Activated CD4-positive, alpha-beta T cell treated with anti-CD3 and anti-CD28 coated beads, Interleukin-2, amount 10 ng/mL, durations not matched to agents 24 days and 14 days (primary cell): Measurements from ENCODE around the gene ZFYVE19. TPM values are rescaled to one million over a fixed set of nuclear protein-coding genes. Genes with fewer than 3 reads are reported as not detected.
A peak's percentile ranks its signal among the peaks of the same experiment; 100 is the strongest.

Source experiments
- DNase-seq: peaks from one replicate; pipeline ENCODE4 v3.0.0; 2022
- H3K27ac Mint-ChIP-seq: one replicate; pipeline ENCODE4 v1.8.0; 2022; ENCODE audit warnings: mild to moderate bottlenecking, mixed read lengths
- H3K27me3 Mint-ChIP-seq: one replicate; pipeline ENCODE4 v1.8.0; 2022; ENCODE audit warnings: mixed read lengths
- H3K36me3 Mint-ChIP-seq: one replicate; pipeline ENCODE4 v1.8.0; 2022; ENCODE audit warnings: low read depth, mild to moderate bottlenecking, mixed read lengths
- H3K4me1 Mint-ChIP-seq: one replicate; pipeline ENCODE4 v1.8.0; 2021; ENCODE audit warnings: mixed read lengths
- H3K4me3 Mint-ChIP-seq: one replicate; pipeline ENCODE4 v1.8.0; 2022; ENCODE audit warnings: mild to moderate bottlenecking, moderate library complexity, mixed read lengths
- H3K9me3 Mint-ChIP-seq: one replicate; pipeline ENCODE4 v1.8.0; 2021; ENCODE audit warnings: mixed read lengths
- intact Hi-C: fragments of 100-400 bp; cut with micrococcal nuclease; formaldehyde crosslinking; loops from one replicate; pipeline ENCODE4 v1.15.1; 2023
- total RNA-seq: library from RNA; stranded (reverse); gene quantifications from 2 replicates; pipeline ENCODE4 v1.2.3, GENCODE V29; 2022

ZFYVE19 gene
- total RNA-seq, 1 donor from 2014 or later, result 35.6 TPM

DNA sequence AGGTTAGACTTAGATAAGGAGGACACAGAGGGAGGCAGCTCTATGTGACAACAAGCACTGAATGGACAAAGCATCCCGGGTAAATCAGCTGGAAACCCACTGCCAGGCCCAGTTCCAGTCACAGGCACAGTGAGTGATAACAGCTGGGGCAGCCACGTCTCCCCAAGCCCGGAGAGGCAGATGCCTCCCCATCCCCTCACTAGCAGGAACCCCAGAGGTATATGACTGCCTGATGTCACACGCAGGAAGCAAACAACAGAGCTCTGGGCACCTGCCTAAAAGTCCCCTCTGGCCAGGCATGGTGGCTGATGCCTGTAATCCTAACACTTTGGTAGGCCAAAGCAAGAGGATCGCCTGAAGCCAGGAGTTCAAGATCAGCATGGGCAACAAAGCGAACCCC, 18.9 kb upstream of the ZFYVE19 start:
- H3K36me3 Mint-ChIP-seq, result peaks cover 7% of the 10 kb centered on the region
- intact Hi-C loops, result loop anchor here (2.0 kb wide), 1 partner anchor 19 kb away; the partner anchor contains the start of genes DNAJC17 and ZFYVE19
- DNase-seq, result no peak
- H3K27ac Mint-ChIP-seq, result peak overlapping the region; percentile 55
- no peaks in the 10 kb centered on the region for H3K9me3 Mint-ChIP-seq
- H3K4me1 Mint-ChIP-seq, result peaks cover 25% of the 10 kb centered on the region
- no peak overlapping the region for H3K4me3 Mint-ChIP-seq
- no peaks in the 10 kb centered on the region for H3K27me3 Mint-ChIP-seq

DNA sequence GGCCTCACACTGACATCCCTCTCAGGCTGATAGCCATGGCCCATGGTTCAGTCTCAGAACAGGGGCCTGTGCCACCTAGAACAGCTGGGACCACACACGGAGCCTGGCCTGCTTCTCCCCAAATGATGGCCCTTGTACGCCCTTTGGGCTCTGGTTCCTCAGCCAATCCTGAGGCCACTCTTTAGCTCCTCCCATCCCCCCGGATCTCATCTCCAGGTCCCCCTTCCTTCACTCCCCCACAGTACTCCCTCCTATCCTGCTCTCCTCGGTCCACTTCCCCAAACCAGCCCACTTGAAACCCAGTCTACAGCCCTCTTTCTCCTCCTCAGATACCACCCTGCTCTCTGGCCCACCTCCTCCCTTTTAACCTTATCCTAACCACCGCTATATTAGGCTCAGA, 17.8 kb upstream of the ZFYVE19 start:
- Mint-ChIP-seq H3K27me3 (no peaks in the 10 kb centered on the region), H3K27ac (peak overlapping the region; percentile 32), H3K9me3 (no peaks in the 10 kb centered on the region), H3K4me1 (peaks cover 31% of the 10 kb centered on the region), H3K4me3 (no peak overlapping the region), H3K36me3 (peaks cover 15% of the 10 kb centered on the region)
- intact Hi-C loops, result no loop called here
- DNase-seq, result no peak

DNA sequence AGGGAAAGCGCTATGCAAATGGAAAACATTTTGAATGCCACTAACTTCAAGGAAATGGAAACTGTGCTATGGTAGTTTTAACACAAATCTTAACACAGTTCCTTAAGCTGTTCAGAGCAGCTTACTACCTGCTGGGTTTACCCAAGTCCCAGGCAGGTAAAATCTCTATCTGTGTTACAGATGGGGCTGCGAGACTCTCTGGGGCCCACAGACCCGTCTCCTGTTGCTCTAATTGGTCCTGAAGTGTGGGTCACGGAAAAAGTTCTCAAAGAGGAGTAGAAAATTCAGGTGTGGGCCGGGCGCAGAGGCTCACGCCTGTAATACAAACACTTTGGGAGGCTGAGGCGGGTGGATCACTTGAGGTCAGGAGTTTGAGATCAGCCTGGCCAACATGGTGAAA, 16.9 kb upstream of the ZFYVE19 start:
- DNase-seq, result no peak
- Mint-ChIP-seq H3K9me3 (no peaks in the 10 kb centered on the region), H3K27me3 (no peaks in the 10 kb centered on the region), H3K4me1 (peaks cover 31% of the 10 kb centered on the region), H3K27ac (no peak overlapping the region), H3K36me3 (peaks cover 12% of the 10 kb centered on the region), H3K4me3 (no peak overlapping the region)
- intact Hi-C loops, result no loop called here

DNA sequence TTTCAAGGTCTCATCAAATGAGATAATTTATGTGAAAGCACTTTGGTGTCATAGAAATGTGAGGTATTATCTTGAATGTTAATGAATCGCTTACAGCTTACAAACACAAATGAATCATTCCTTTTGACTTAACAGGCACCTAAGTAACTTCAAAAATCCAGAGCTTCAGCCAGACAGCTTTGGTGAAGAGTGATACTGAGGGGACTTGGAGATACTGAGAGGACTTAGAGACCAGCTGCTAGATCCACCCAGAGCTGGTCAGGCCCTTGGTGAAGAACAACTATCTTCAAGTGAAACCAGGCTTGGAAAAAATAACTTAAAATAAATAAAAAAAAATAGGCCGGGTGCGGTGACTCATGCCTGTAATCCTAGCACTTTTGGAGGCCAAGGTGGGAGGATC, 16.2 kb upstream of the ZFYVE19 start:
- Mint-ChIP-seq H3K27me3 (no peaks in the 10 kb centered on the region), H3K9me3 (no peaks in the 10 kb centered on the region), H3K4me3 (no peak overlapping the region), H3K27ac (no peak overlapping the region), H3K4me1 (peaks cover 29% of the 10 kb centered on the region), H3K36me3 (peaks cover 12% of the 10 kb centered on the region)
- no peak for DNase-seq
- intact Hi-C loops, result no loop called here

DNA sequence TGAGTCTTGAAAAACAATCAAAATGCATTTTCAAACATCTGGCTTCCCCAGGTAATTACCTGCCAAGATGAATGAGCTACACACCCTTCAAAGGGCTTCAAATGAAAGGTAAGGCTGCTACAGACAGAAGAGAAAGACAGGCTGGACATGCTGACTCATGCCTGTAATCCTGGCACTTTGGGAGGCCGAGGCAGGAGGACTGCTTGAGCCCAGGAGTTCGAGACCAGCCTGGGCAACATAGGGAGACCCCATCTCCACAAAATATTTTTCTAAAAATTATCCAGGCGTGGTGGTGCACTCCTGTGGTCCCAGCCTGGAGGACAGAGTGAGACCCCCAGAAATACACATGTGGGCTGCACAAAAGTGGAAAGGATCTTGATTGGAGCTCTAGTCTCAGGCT, 14.5 kb upstream of the ZFYVE19 start:
- no peaks in the 10 kb centered on the region for H3K27me3 Mint-ChIP-seq
- peaks cover 25% of the 10 kb centered on the region for H3K4me1 Mint-ChIP-seq
- no peak overlapping the region for H3K27ac Mint-ChIP-seq
- intact Hi-C loops, result no loop called here
- no peak for DNase-seq
- H3K36me3 Mint-ChIP-seq, result peaks cover 12% of the 10 kb centered on the region
- H3K9me3 Mint-ChIP-seq, result no peaks in the 10 kb centered on the region
- H3K4me3 Mint-ChIP-seq, result no peak overlapping the region

DNA sequence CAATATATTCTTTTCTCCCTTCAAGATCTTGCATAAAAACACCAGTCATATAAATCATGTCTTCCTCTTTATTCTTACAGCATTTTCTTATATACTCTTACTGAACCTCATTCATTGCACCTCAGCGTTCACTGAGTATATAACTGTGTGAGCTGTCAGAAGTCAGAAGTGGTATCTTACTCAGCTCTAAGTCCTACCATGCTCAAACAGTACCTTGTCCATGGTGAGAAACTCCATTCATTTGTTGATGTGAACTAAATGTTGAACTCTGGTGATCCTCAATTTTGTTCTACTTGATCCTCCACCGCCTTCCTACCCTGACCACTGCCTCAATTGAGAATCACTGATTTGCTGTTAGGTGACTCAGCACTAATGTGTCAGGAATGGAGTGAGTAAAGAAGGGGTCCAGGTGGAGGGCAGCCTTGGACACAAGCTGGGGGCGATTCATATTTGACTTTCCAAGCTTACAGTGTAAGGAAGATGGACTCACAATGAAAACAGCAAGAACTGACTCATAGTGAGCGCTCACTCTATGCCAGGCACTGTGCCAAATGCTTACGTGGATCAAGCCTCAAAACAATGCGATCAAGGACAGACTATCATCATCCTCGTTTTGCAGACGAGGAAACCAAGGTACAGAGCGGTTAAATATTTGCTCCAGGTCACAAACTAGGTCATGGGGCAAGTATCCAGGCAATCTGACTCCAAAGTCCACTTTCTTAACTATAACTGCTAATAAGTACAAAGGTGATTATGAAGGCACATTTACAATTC, 13.5 kb upstream of the ZFYVE19 start:
- H3K27me3 Mint-ChIP-seq, result no peaks in the 10 kb centered on the region
- H3K36me3 Mint-ChIP-seq, result peaks cover 20% of the 10 kb centered on the region
- H3K27ac Mint-ChIP-seq, result peak overlapping the region; percentile 4
- DNase-seq, result no peak
- H3K9me3 Mint-ChIP-seq, result no peaks in the 10 kb centered on the region
- H3K4me1 Mint-ChIP-seq, result peaks cover 21% of the 10 kb centered on the region
- H3K4me3 Mint-ChIP-seq, result no peak overlapping the region
- intact Hi-C loops, result no loop called here

DNA sequence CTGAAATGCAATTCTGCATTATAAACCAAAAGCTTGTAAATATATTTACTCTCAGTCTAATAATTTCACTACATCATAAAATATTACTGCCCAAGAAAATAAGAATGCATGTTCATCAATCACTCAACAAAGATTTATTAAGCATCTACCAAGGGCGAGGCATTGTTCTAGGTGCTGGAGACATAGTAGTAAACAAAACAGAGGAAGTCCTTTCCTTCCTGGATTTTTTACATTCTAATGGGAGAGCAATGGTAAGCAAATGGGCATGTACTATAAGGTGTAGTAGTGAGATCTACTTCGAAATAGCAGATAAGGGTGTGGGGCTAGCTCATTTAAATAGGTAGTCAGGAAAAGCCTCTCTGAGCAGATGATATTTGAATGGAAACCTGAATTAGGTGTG, 10.8 kb upstream of the ZFYVE19 start:
- intact Hi-C loops, result no loop called here
- no peak overlapping the region for H3K4me3 Mint-ChIP-seq
- no peaks in the 10 kb centered on the region for H3K27me3 Mint-ChIP-seq
- no peak overlapping the region for H3K27ac Mint-ChIP-seq
- peaks cover 30% of the 10 kb centered on the region for H3K36me3 Mint-ChIP-seq
- peaks cover 17% of the 10 kb centered on the region for H3K4me1 Mint-ChIP-seq
- no peaks in the 10 kb centered on the region for H3K9me3 Mint-ChIP-seq
- no peak for DNase-seq

DNA sequence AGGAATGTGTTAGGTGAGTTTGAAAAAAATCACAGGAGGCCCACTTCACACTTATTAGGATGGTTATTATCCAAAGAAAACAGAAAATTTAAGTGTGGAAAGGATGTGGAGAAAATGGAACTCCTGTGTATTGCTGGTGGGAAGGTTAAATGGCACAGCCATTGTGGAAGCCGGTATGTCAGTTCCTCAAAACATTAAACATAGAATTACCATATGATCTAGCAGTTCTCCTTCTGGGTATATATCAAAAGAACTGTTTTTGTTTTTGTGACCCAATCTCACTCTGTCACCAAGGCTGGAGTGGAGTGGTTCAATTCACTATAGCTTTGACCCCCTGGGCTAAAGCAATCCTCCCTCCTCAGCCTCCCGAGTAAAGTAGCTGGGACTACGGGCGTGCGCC, 10.4 kb upstream of the ZFYVE19 start:
- Mint-ChIP-seq H3K27ac (no peak overlapping the region), H3K36me3 (peaks cover 32% of the 10 kb centered on the region), H3K4me1 (peaks cover 17% of the 10 kb centered on the region), H3K4me3 (no peak overlapping the region), H3K27me3 (no peaks in the 10 kb centered on the region), H3K9me3 (no peaks in the 10 kb centered on the region)
- DNase-seq, result no peak
- intact Hi-C loops, result no loop called here

DNA sequence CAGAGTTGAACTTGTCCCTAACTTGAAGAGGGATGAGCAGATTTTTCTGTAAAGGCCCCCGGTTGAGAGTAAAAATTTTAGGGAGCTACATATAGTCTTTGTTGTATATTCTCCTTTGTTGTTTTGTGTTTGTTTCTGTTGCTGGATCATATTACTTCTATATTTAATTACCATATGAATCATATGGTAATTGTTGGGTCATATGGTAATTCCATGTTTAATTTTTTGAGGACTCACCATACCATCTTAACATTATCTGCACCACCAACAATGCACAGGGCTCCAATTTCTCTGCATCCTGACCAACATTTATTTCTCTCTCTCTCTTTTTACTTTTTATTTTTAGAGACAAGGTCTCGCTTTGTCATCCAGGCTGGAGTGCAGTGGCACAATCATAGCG, 7.4 kb upstream of the ZFYVE19 start:
- H3K27ac Mint-ChIP-seq, result no peak overlapping the region
- peaks cover 12% of the 10 kb centered on the region for H3K4me1 Mint-ChIP-seq
- DNase-seq, result no peak
- H3K9me3 Mint-ChIP-seq, result no peaks in the 10 kb centered on the region
- intact Hi-C loops, result no loop called here
- no peaks in the 10 kb centered on the region for H3K27me3 Mint-ChIP-seq
- H3K36me3 Mint-ChIP-seq, result peaks cover 27% of the 10 kb centered on the region
- no peak overlapping the region for H3K4me3 Mint-ChIP-seq

DNA sequence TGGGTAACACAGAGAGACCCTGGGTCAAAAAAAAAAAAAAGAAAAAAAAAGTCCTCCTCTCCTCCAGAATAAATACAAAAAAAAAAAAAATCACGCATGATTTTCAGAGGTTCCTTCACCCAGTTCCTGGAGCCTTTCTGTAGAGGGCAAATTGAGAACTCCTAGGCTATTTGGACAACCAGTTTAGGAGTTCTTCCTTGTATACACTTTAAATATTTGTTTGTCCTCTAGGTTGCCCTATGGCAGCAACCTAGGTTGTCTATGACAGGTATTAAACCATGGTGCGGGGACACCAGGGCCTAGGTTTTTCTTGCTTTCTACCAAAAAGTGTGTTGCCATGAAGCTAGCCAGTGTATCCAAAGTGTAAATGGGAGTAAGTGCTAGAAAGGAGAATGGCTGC, 3.8 kb upstream of the ZFYVE19 start:
- peaks cover 29% of the 10 kb centered on the region for H3K36me3 Mint-ChIP-seq
- H3K4me3 Mint-ChIP-seq, result no peak overlapping the region
- H3K4me1 Mint-ChIP-seq, result peaks cover 14% of the 10 kb centered on the region
- no peak for DNase-seq
- no peaks in the 10 kb centered on the region for H3K9me3 Mint-ChIP-seq
- intact Hi-C loops, result no loop called here
- H3K27me3 Mint-ChIP-seq, result no peaks in the 10 kb centered on the region
- H3K27ac Mint-ChIP-seq, result no peak overlapping the region

DNA sequence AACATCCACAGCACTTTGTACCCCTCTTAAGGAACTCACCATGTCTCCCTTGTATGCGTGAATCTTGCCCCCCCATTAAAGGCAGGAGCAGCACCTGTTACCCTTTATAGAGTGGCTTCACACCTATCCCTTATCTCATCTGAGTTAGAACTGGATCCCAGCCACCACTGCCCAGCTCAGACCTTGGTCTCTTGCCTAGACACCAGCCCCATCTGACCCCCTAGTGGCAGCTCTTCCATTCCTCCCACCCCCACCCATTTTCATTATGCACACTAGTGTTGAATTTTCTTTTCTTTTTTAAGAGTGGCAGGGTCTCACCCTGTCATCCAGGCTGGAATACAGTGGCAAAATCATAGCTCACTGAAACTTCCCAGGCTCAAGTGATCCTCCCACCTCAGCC, 3.2 kb upstream of the ZFYVE19 start:
- Mint-ChIP-seq H3K27ac (no peak overlapping the region), H3K4me1 (peaks cover 16% of the 10 kb centered on the region), H3K27me3 (no peaks in the 10 kb centered on the region), H3K36me3 (peaks cover 23% of the 10 kb centered on the region), H3K4me3 (no peak overlapping the region), H3K9me3 (no peaks in the 10 kb centered on the region)
- DNase-seq, result no peak
- intact Hi-C loops, result no loop called here

DNA sequence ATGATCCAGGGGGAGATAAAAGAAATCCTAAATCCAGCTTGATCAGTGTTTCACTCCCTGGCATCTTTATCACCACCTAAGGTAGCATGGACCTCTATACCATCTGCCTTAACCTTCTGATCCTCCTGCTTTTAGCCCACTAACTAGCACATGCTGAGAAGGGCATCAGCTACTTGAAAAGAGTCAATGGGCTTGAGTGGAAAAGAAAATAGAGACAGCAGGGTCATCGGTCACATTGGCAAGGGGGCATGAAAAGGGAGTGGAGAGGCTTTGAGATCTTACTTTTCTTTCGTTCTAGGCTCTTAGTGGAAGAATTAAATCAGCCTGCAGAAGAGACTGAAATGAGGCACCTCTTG, 239 bp upstream of the ZFYVE19 start:
- peaks cover 16% of the 10 kb centered on the region for H3K4me1 Mint-ChIP-seq
- intact Hi-C loops, result loop anchor here (1.0 to 2.0 kb wide), 7 partner anchors 20 to 310 kb away; partner anchors contain the start of genes INO80, KNL1, RMDN3 and RPUSD2
- peak overlapping the region; percentile 93 for H3K4me3 Mint-ChIP-seq
- H3K27me3 Mint-ChIP-seq, result no peaks in the 10 kb centered on the region
- peaks cover 24% of the 10 kb centered on the region for H3K36me3 Mint-ChIP-seq
- peak overlapping the region; percentile 96 for H3K27ac Mint-ChIP-seq
- H3K9me3 Mint-ChIP-seq, result no peaks in the 10 kb centered on the region
- no peak for DNase-seq

DNA sequence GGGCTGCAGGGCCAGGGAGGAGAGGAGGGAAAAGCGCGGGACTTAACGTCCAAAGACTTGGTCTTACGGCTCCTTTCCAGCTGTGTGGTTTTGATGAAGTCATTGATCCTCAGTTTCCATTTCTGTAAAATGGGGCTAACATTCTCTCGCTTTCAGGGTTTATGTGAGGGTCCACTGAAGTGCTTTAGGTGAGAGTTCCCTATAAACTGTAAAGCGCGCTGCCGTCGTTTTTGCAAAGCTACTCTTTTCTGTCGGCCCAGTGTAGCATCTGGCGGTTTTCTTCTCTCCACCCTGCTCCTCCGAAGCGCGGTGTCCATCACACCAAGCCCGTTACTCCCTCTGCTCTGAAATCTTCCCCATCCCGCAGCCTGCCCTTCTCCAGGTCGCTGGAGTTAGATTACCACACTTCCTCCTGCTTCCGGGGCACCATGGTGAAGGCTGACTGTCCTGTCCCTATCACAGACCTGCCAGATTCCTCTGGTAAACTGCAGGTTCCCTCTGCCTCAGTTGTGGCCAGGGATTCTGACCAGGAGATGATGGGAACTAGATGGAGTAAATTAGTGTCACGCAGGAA, 1.1 kb downstream of the ZFYVE19 start:
- no peaks in the 10 kb centered on the region for H3K9me3 Mint-ChIP-seq
- intact Hi-C loops, result loop anchor here (1.0 to 2.0 kb wide), 7 partner anchors 21 to 308 kb away; partner anchors contain the start of genes INO80, KNL1, RMDN3 and RPUSD2

DNA sequence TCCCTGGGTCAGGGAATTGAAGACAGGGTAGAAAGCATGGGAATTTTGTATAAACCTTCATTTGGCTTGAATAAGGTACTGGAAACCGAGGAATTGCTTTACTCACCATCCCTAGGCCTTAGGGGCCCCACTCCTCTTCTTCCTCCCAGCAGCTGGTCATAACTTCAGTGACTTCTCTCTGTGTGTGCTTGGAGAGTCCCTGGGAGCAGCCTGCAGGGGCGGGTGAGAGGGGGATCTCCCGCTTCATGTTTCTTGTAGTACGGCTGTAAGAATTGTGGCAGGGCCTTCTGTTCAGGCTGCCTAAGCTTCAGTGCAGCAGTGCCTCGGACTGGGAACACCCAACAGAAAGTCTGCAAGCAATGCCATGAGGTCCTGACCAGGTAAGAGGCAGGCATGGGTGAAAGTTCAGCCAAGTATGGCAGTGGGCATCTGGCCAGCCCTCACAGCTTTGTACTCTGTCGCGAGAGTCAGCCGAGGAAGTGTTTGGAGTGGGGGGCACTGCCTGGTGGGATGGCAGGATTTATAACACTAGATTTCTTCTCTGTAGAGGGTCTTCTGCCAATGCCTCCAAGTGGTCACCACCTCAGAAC, 2.1 kb downstream of the ZFYVE19 start:
- Mint-ChIP-seq H3K36me3 (peaks cover 26% of the 10 kb centered on the region), H3K27me3 (no peaks in the 10 kb centered on the region), H3K27ac (peak overlapping the region; percentile 41), H3K9me3 (no peaks in the 10 kb centered on the region), H3K4me3 (peak overlapping the region; percentile 93), H3K4me1 (peaks cover 13% of the 10 kb centered on the region)
- intact Hi-C loops, result no loop called here
- DNase-seq, result no peak

More for the DNA sequence above, 1.1 kb downstream of the ZFYVE19 start:
- Mint-ChIP-seq H3K27ac (peak overlapping the region; percentile 96), H3K4me1 (peaks cover 13% of the 10 kb centered on the region), H3K36me3 (peaks cover 26% of the 10 kb centered on the region), H3K4me3 (peak overlapping the region; percentile 93), H3K27me3 (no peaks in the 10 kb centered on the region)
- peak; percentile 63 for DNase-seq
